GM20000 (cell line): ENCODE data around the gene BAIAP3.

Experiments
- DNase-seq: peaks from one replicate; pipeline ENCODE4 v3.0.0; 2012; ENCODE audit warnings: low spot score
- TF ChIP-seq, protein P1 (sequence below): IDR thresholded peaks from 2 replicates; pipeline ENCODE4 v1.5.1; 2012; ENCODE audit warnings: mild to moderate bottlenecking, control low read depth; ENCODE audit errors: extremely low read depth, missing control alignments

Gene BAIAP3

DNA sequence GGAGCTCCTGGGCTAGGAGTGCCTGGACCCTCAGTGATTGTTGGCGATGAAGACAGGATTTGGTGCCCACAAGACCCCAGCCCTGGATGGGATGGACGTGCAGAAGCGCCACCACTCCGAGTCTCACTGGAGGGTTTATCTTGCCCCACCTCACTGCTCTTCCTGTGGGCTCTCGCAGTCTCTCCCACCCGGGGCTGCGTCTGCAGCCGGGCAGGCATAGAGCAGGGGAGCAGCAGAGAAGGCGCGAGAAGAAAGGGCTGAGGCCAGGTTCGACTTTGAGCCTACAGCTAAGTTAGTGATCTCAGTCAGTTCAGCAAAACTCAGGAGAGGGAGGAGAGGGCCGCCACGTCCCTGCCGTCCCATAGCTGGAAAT, 17.4 kb upstream of the BAIAP3 start:
- TF ChIP-seq, protein P1, sequence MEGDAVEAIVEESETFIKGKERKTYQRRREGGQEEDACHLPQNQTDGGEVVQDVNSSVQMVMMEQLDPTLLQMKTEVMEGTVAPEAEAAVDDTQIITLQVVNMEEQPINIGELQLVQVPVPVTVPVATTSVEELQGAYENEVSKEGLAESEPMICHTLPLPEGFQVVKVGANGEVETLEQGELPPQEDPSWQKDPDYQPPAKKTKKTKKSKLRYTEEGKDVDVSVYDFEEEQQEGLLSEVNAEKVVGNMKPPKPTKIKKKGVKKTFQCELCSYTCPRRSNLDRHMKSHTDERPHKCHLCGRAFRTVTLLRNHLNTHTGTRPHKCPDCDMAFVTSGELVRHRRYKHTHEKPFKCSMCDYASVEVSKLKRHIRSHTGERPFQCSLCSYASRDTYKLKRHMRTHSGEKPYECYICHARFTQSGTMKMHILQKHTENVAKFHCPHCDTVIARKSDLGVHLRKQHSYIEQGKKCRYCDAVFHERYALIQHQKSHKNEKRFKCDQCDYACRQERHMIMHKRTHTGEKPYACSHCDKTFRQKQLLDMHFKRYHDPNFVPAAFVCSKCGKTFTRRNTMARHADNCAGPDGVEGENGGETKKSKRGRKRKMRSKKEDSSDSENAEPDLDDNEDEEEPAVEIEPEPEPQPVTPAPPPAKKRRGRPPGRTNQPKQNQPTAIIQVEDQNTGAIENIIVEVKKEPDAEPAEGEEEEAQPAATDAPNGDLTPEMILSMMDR, result no peak
- no peak for DNase-seq

DNA sequence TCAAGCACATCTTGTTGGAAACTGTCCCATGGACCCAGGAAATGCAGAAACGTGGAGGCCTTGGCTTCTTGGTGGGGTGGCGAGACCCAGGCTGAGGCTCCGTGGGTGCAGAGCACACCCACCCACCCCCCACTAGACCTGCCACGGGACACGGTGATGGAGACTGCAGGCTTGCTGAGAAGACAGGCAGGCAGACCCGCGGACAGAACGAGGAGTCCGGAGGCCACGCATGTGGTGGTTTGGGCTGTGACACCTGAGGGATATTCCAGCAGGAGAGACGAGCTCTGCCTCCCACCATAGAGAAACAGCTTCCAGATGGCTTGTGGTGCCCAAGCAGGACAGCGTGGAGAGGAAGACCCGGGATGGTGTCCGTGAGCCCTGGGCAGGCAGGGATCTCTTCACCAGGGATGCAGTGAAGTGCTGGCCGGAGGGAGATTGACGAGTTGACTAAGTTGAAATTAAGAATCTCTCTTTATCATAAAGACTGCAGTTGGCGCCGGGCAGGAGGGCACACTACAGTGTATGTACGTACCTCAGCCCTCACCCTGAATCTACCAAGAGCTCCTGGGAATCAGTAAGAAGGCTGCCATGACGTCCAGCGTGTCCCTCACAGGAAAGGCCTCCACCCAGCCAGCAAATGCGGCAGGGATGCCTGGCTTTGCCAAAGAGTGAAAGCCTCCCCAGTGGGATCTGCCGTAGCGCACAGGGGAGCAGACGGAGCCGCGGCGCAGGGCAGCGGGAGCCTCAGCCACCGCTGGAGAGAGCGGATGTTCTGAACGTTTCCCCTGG, 15.8 kb upstream of the BAIAP3 start:
- TF ChIP-seq, protein P1, result no peak
- no peak for DNase-seq

DNA sequence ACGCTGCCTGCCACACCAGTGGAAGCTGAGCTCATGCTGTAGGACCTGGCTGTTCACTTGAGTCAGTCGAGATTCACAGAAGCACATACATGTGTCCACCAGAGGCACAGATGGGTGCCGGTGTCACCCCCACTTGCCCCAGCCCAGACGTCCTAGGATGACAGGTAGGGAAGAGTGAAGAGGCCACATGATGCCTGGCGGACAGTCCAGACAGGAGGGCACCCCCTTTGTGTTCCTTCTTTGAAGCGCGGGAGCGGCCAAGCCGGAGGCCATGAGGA, 15.2 kb upstream of the BAIAP3 start:
- TF ChIP-seq, protein P1, result no peak
- no peak for DNase-seq

DNA sequence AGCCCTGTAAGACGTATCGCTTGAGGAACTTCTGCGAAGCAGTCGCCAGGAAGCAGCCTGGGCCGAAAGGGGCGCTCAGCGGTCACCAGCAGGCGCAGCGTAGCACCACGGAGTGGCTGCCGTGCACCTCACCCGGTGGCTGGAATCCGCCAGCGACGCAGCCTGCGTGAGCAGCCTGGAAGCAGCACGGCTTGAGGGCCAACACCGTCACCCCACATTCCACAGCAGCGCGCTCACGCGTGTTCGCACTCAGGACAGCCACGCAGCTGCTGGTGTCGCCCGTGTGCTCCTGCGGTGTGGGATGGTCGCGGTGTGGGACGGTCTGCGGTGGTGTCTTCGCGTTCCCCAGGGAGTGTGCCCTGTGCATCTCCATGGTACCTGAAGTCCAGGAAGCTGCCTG, 14.4 kb upstream of the BAIAP3 start:
- TF ChIP-seq, protein P1, result no peak
- no peak for DNase-seq

DNA sequence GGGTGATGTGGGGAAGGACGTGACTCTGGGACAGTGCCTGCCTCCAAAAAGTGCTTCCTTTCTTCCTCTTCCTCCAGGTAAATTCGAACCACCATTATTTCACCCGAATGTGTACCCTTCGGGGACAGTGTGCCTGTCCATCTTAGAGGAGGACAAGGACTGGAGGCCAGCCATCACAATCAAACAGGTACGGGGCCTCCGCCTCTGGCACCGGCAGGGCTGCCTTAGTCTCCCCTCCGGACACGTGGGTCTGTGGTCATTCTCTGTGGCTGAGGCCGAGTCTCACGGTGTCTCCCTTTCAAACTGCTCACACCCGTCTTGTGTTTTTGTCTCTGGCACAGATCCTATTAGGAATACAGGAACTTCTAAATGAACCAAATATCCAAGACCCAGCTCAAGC, 13.3 kb upstream of the BAIAP3 start:
- no peak for DNase-seq
- TF ChIP-seq, protein P1, result no peak

DNA sequence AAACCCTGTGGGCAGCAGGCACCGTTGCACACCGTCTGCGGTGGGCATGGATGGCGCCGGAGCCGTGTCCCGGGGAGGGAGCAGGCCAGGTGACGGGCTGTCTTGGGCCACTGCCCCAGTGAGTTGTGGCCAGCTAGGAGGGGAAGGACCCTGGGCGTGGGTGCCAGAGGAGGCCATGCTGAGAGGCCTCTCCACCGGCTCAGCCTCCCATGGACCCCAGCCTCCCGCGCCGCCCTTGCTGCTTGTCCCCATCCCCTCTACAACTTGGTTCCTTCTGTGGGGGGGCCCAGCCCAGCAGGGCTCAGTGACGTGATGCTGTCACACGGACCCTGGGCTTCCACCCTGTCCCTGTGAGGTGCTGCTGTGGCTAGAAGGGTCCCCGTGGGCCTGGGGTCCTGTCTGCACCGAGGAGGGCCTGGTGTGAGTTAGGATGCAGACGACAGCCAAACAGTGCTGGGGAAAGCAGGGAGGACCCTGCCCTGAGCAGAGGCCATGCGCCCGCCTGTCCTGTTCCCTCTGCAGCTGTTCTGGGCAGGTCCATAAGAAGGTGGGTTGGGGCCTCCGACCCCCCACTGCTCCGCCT, 12.7 kb upstream of the BAIAP3 start:
- DNase-seq, result no peak
- TF ChIP-seq, protein P1, result no peak

DNA sequence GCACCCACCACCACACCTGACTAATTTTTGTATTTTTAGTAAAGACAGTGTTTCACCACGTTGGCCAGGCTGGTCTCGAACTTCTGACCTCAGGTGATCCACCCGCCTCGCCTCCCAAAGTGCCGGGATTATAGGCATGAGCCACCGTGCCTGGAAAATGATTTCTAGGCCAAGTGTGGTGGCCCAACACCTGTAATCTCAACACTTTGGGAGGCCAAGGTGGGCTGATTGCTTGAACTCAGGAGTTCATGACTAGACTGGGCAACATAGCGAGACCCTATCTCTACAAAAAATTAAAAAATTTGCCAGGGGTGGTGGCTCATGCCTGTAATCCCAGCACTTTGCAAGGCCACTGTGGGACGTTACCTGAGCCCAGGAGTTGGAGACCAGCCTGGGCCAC, 11.0 kb upstream of the BAIAP3 start:
- DNase-seq, result no peak
- TF ChIP-seq, protein P1, result no peak
